SKM-1 treated with dmso at 0.1 percent for 144 hours (cell line): Measurements from ENCODE around the gene SPO11.
"Not testable (repeated sequence)": the region's sequence is repeated elsewhere in the genome, so short reads cannot be mapped to it uniquely, and the experiment has no call there.

Experiments used
- DNase-seq: peaks from one replicate; lab custom pipeline; 2025; ENCODE audit not compliant: unreplicated experiment; lab: John Stamatoyannopoulos, UW

The SPO11 gene

DNA sequence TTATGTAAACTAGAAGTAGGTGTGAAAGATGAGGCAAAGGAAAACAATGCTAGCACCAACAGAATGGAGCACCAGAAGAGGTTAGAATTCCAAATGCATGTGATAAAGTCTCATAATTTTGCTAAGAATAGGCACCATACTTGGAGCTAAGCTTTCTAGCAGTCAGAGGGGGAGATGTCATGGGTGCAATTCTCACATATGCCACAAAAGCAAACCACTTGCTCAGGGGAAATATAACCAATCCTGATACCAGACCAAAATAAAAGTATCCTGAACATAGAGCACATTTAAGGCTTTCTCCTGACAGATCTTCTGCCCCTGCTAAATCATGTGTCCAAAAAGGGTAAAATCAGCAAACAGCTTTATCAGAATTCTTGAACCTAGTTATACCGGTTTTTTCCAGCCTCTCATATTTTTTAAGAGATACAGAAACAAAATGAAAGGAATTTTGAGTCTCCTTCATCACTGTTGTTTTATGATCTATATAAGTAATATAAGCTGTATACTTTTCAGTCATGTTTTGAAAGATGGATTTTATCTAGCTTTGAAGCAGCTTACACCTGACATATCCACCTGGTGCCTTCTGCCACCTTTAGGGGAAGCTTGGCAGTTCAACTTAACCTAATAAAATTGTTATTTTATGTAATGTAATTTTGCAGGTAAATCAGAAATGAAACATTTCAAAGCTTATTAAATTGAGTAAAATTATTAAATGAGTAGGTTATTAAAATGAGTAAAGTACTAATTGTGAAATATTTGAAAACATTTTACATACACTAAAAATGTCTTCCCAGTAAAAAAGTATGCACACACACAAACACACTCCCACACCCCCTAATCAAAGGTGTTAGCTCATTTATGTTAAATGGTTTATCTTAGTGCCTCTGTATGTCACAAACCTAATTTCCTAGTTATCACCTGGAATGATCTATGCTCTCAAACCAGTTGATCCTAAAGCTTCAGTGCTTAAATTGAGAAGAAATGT lies 2.8 kb downstream of the SPO11 start:
- DNase-seq = no peak

- DNase-seq = no peak
Measured at GRCh38 chr20:57335392-57335791, 5.8 kb downstream of the SPO11 start.

GRCh38 chr20:57341663-57342062 lies 12.1 kb downstream of the SPO11 start:
- no peak for DNase-seq

DNA sequence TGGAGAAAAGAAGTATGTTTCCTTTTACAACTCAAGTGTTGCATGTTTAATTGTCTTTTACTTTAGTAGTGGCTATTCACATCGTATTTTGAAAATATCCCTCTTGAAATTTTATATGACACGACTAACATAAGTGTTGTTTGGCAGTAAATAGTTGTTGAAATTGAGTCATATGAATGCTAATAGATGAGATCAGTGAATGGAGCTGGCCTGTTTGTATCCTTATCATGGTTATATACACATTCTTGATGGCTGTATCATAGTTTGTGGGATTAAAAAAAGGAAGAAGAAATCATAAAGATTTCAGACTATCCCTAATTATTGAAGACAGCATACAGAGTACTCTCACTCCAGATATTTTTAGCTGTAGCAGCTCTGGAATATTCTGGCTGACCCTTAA lies 13.2 kb downstream of the SPO11 start:
- no peak for DNase-seq

DNA sequence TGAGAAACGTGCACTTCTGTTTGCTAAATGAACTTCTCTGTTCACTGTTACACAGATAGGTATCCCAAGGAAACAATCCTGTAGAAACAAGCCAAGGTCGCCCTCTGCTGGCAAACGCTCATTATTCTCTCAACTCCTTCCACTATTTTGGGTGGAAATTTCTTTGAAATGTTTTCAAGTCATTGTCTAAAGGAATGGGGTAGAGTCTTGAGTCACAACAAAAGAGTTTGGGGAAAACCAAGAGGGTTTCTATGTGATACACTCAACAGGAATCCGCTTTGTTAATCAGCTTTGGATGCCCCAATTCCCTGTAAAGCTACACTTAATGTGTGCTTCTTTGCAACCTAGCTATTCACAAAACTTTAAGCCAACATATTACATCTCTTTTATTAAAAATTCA lies 16.9 kb downstream of the SPO11 start:
- DNase-seq = peak; percentile 63

- no peak for DNase-seq
Measured at GRCh38 chr20:57347393-57347792, 17.8 kb downstream of the SPO11 start.

DNA sequence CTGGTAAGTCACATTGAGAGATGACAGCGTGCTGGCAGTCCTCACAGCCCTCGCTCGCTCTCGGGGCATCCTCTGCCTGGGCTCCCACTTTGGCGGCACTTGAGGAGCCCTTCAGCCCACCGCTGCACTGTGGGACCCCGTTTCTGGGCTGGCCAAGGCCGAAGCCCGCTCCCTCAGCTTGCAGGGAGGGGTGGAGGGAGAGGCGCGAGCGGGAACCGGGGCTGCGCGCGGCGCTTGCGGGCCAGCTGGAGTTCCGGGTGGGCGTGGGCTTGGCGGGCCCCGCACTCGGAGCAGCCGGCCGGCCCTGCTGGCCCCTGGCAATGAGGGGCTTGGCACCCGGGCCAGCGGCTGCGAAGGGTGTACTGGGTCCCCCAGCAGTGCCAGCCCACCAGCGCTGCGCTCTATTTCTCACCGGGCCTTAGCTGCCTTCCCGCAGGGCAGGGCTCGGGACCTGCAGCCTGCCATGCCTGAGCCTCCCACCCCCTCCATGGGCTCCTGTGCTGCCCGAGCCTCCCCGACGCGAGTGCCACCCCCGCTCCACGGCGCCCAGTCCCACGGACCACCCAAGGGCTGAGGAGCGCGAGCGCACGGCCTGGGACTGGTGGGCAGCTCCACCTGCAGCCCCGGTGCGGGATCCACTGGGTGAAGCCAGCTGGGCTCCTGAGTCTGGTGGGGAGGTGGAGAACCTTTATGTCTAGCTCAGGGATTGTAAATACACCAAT lies 18.8 kb downstream of the SPO11 start:
- not testable (repeated sequence) for DNase-seq

DNA sequence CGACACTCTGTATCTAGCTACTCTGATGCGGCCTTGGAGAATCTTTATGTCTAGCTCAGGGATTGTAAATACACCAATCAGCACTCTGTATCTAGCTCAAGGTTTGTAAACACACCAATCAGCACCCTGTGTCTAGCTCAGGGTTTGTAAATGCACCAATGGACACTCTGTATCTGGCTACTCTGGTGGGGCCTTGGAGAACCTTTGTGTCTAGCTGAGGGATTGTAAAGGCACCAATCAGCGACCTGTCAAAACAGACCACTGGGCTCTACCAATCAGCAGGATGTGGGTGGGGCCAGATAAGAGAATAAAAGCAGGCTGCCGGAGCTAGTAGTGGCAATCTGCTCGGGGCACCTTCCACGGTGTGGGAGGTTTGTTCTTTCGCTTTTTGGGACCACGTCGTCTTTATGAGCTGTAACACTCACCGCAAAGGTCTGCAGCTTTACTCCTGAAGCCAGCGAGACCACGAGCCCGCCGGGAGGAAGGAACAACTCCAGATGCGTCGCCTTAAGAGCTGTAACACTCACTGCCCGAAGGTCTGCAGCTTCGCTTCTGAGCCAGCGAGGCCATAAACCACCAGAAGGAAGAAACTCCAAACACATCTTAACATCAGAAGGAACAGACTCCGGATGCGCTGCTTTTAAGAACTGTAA lies 19.4 kb downstream of the SPO11 start:
- DNase-seq = not testable (repeated sequence)

GRCh38 chr20:57350081-57350710 lies 20.6 kb downstream of the SPO11 start:
- no peak for DNase-seq

GRCh38 chr20:57350726-57351041 lies 21.1 kb downstream of the SPO11 start:
- DNase-seq = not testable (repeated sequence)

DNA sequence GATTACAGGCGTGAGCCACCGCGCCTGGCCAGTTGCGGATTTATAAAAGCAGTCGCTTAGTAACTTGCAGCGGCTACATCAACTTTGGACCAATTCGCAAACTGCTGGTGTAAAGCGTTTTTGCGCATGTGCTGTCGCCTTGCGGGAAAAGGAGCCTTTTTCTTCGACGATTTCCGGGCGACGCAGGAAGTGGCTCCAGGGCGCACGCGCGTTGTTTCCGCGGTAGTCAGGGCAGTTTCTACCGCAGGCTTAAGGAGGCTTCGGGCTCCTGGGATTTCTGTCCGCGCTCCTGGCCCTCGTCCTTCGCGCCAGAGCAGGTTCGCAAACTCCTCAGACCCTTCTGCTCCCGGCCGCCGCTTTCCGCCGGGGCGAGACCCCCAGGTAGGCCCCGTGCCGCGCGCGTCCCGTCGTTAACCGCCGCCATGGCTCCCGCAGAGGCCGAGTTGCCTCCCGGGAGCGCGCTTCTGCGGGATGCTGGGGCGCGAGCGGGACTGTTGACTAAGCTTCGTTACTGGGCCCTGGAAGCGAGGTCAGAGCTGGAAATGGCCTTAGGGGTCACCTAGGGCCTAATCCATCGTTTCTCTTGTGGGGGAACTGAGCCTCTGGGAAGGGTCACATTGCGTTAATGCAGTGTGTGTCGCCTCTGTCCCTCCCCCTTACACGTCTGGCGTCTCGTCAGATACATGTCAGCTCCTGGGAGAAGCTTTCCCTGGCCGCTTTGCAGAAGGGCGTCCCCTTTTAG lies 21.6 kb downstream of the SPO11 start, which contains the start of gene RAE1:
Gene RAE1, plus strand, starts transcription at position 214 of the 742 bp plus-strand sequence. CDS start 2,784 bp downstream, outside the sequence.
- DNase-seq = peak; percentile 85

DNA sequence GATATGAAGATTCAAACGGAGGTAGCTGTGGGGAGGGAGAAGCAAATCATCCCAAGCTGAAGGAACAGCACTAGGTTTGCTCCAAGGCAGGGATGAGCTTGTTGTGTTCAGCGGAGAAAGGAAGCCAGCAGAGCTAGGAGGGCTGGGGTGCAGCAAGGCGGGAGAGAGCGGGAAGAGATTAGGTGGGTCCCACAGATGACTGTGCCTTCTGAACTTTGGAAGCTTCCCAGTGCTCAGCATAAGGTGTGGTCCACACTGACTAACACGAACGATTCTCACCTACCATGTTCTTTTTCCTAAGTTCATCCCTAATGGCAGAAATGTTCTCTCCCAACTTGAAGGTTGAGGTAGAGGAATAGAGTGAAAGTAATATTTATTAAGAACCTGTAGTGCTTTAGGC lies 22.7 kb downstream of the SPO11 start:
- DNase-seq = no peak

GRCh38 chr20:57353351-57353750 lies 23.7 kb downstream of the SPO11 start:
- DNase-seq = no peak

DNA sequence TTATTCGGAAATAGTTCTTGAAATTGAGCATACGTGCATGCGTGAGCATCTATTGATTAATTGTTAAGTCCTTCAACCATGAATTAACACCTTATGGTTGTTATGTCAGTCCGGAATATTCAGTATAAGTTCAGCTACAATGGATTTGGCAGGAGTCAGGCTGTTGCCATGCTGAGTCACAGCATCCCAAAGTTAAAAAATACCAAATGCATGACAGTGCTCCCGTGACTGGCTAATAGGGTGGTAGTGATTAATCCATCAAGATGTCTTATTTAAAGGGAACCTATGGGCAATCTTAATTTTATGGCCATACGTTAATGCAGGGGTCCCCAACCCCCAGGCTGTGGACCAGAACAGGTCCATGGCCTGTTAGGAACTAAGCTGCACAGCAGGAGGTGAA lies 31.9 kb downstream of the SPO11 start:
- no peak for DNase-seq

- DNase-seq = no peak
Measured at GRCh38 chr20:57364451-57364850, 34.8 kb downstream of the SPO11 start.

- peak; percentile 32 for DNase-seq
Measured at GRCh38 chr20:57369596-57369995, 40.0 kb downstream of the SPO11 start.

GRCh38 chr20:57370316-57370715 lies 40.7 kb downstream of the SPO11 start:
- no peak for DNase-seq

GRCh38 chr20:57371363-57371762 lies 41.8 kb downstream of the SPO11 start:
- no peak for DNase-seq

DNA sequence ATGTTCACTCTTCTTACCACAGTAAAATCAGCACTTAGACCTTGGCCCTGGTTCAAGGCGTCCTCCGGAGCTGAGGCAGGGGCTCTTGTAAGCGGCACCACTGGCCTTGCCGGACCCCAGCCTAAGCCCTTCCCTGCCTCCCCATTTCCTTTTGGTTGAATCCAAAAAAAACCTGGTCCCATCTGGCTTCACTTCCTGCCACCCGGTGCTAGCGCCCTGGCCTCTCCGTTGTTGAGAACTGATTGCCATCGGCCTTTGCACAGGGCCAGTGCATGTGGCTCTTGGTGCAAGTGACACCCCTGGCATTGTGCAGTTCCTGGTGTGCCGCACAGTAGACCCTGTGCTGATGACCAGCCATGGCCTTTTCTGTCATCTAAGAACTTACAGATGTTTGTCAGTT lies 42.6 kb downstream of the SPO11 start:
- no peak for DNase-seq

GRCh38 chr20:57372581-57373350 lies 43.2 kb downstream of the SPO11 start:
- no peak for DNase-seq
